ENCODE measurements around the gene GABRB1.

The GABRB1 gene

GRCh38 chr4:47031011-47031678 is at the start of gene GABRB1:
GABRB1 (plus strand) TSS chr4:47031567.
- no peak for DNase-seq (ENCODE audit: low read depth)

GRCh38 chr4:46984781-46985180 is 46.6 kb upstream of the GABRB1 start:
- DNase-seq (ENCODE audit: low read depth), result no peak

- no peak for DNase-seq (ENCODE audit: low read depth)
These were observed 44.3 kb upstream of the GABRB1 start for GRCh38 chr4:46986922-46987638.

- DNase-seq (ENCODE audit: low read depth), result no peak
These were observed 39.0 kb upstream of the GABRB1 start for GRCh38 chr4:46992338-46992737.

- no peak for DNase-seq (ENCODE audit: low read depth)
These were observed 38.0 kb upstream of the GABRB1 start, which contains the start of gene GABRA4 for GRCh38 chr4:46993075-46994006. GABRA4 (minus strand) TSS chr4:46993581; CDS start chr4:46993424, 157 bp downstream.

- no peak for DNase-seq (ENCODE audit: low read depth)
These were observed 37.4 kb upstream of the GABRB1 start for GRCh38 chr4:46994007-46994405.

GRCh38 chr4:46999566-46999965 is 31.8 kb upstream of the GABRB1 start:
- DNase-seq (ENCODE audit: low read depth), result no peak

GRCh38 chr4:47000406-47000805 is 31.0 kb upstream of the GABRB1 start:
- DNase-seq (ENCODE audit: low read depth), result no peak

- peak; percentile 25 for DNase-seq (ENCODE audit: low read depth)
These were observed 28.8 kb upstream of the GABRB1 start for GRCh38 chr4:47002580-47002979.

- DNase-seq (ENCODE audit: low read depth), result no peak
These were observed 20.9 kb upstream of the GABRB1 start for GRCh38 chr4:47010347-47010911.

GRCh38 chr4:47010912-47011446 is 20.4 kb upstream of the GABRB1 start:
- DNase-seq (ENCODE audit: low read depth), result no peak

GRCh38 chr4:47012676-47013075 is 18.7 kb upstream of the GABRB1 start:
- DNase-seq (ENCODE audit: low read depth), result no peak

GRCh38 chr4:47013373-47013772 is 18.0 kb upstream of the GABRB1 start:
- DNase-seq (ENCODE audit: low read depth), result no peak

- no peak for DNase-seq (ENCODE audit: low read depth)
These were observed 14.3 kb upstream of the GABRB1 start for GRCh38 chr4:47017081-47017480.

- DNase-seq (ENCODE audit: low read depth), result peak; percentile 28
These were observed 13.9 kb upstream of the GABRB1 start for GRCh38 chr4:47017494-47017893.

- DNase-seq (ENCODE audit: low read depth), result no peak
These were observed 511 bp downstream of the GABRB1 start for GRCh38 chr4:47031751-47032404.

- peak; percentile 24 for DNase-seq (ENCODE audit: low read depth)
These were observed 1.2 kb downstream of the GABRB1 start for GRCh38 chr4:47032405-47033106.

GRCh38 chr4:47038263-47038662 is 6.9 kb downstream of the GABRB1 start:
- DNase-seq (ENCODE audit: low read depth), result no peak

GRCh38 chr4:47040828-47041227 is 9.5 kb downstream of the GABRB1 start:
- DNase-seq (ENCODE audit: low read depth), result no peak

GRCh38 chr4:47043821-47044220 is 12.5 kb downstream of the GABRB1 start:
- DNase-seq (ENCODE audit: low read depth), result no peak

GRCh38 chr4:47045261-47045660 is 13.9 kb downstream of the GABRB1 start:
- DNase-seq (ENCODE audit: low read depth), result no peak
